GM10266 (cell line): ENCODE results near the gene RUSC1.

Experiments
- DNase-seq: peaks from one replicate; pipeline ENCODE4 v3.0.0; 2012; ENCODE audit errors: extremely low spot score
- CTCF ChIP-seq: IDR thresholded peaks from 2 replicates; pipeline ENCODE4 v1.5.1; 2012; ENCODE audit warnings: mild to moderate bottlenecking, low read depth; ENCODE audit not compliant: control insufficient read depth, insufficient read depth; ENCODE audit errors: missing control alignments

The RUSC1 gene

GRCh38 chr1:155307247-155307740 is 13.4 kb upstream of the RUSC1 start:
- TF ChIP-seq CTCF = peak; percentile 25

GRCh38 chr1:155308493-155309422 is 11.9 kb upstream of the RUSC1 start, which contains the start of gene FDPS:
FDPS (plus strand) TSS chr1:155308866; CDS start chr1:155309790, 924 bp downstream.
- DNase-seq = peak; percentile 96
- no peak for TF ChIP-seq CTCF

More at GRCh38 chr1:155307247-155307740, 13.4 kb upstream of the RUSC1 start:
- DNase-seq = no peak

- no peak for TF ChIP-seq CTCF
- no peak for DNase-seq
These were observed 11.2 kb upstream of the RUSC1 start for GRCh38 chr1:155309423-155310021.

GRCh38 chr1:155313261-155313660 is 7.4 kb upstream of the RUSC1 start:
- TF ChIP-seq CTCF = no peak
- DNase-seq = no peak

GRCh38 chr1:155316922-155317321 is 3.8 kb upstream of the RUSC1 start:
- no peak for TF ChIP-seq CTCF
- DNase-seq = no peak

- no peak for TF ChIP-seq CTCF
- DNase-seq = no peak
These were observed 2.6 kb upstream of the RUSC1 start for GRCh38 chr1:155318082-155318481.

GRCh38 chr1:155319536-155319935 is 1.2 kb upstream of the RUSC1 start:
- DNase-seq = no peak
- TF ChIP-seq CTCF = no peak
